Cardiac fibroblast (primary cell): Measurements from ENCODE around the gene CNDP1.
"Not testable (repeated sequence)": the region's sequence is repeated elsewhere in the genome, so short reads cannot be mapped to it uniquely, and the experiment has no call there.

Experiments used
- DNase-seq, 2 donors: peaks; one replicate each; pipeline versions ENCODE4 v3.0.0 to v3.0.0-alpha.2; 2010; ENCODE audit warnings: low read depth in 2 of 2
- H3K4me3 ChIP-seq, 2 donors: replicated peaks in 1 of 2; 1 replicate in 1 of 2; 2 replicates in 1 of 2; pipeline ENCODE4 v1.5.1; 2011; ENCODE audit warnings: low read depth in 2 of 2, low read length in 2 of 2, mild to moderate bottlenecking in 2 of 2, moderate library complexity in 1 of 2
- TF ChIP-seq, protein P1 (sequence below): IDR thresholded peaks from one replicate; pipeline ENCODE4 v1.5.1; 2011; ENCODE audit warnings: low read depth, mild to moderate bottlenecking, low read length, inconsistent platforms

The CNDP1 gene

DNA sequence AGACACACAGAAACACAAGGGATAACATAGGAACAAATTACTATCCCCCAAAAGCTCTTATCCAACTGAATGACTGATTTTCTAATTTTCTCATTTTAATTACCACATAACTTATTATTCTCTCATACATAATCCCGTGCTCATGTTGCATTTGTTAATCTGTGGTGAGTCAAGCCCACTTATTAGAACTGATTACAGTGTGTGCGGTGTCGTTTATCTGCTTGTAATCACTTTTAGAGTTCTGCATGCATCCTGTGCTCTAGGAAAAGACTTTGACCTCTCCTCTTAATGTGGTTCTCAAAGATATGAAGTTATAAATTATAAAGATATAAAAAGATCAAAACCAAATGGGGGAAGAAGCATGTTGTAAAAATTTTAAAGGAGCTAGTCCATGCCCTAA, 29.7 kb downstream of the CNDP1 start:
- TF ChIP-seq, protein P1, sequence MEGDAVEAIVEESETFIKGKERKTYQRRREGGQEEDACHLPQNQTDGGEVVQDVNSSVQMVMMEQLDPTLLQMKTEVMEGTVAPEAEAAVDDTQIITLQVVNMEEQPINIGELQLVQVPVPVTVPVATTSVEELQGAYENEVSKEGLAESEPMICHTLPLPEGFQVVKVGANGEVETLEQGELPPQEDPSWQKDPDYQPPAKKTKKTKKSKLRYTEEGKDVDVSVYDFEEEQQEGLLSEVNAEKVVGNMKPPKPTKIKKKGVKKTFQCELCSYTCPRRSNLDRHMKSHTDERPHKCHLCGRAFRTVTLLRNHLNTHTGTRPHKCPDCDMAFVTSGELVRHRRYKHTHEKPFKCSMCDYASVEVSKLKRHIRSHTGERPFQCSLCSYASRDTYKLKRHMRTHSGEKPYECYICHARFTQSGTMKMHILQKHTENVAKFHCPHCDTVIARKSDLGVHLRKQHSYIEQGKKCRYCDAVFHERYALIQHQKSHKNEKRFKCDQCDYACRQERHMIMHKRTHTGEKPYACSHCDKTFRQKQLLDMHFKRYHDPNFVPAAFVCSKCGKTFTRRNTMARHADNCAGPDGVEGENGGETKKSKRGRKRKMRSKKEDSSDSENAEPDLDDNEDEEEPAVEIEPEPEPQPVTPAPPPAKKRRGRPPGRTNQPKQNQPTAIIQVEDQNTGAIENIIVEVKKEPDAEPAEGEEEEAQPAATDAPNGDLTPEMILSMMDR = no peak
- H3K4me3 ChIP-seq = no peak overlapping the region
- no peak for DNase-seq

DNA sequence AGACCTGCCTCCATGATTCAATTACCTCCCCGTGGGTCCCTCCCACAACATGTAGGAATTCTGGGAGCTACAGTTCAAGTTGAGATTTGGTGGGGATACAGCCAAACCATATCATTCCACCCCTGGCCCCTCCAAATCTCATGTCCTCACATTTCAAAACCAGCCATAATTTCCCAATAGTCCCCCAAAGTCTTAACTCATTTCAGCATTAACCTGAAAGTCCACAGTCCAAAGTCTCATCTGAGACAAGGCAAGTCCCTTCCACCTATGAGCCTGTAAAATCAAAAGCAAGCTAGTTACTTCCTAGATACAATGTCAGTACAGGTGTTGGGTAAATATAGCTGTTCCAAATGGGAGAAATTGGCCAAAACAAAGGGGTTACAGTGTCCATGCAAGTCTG, 30.9 kb downstream of the CNDP1 start:
- DNase-seq, H3K4me3 ChIP-seq: not testable (repeated sequence)

DNA sequence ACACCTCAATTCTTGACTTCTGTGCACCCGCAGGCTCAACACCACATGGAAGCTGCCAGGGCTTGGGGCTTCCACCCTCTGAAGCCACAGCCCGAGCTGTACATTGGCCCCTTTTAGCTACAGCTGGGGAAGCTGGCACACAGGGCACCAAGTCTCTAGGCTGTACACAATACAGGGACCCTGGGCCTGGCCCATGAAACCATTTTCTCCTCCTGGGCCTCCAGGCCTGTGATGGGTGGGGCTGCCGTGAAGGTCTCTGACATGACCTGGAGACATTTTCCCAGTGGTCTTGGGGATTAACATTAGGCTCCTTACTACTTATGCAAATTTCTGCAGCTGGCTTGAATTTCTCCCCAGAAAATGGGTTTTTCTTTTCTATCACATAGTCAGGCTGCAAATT, 31.7 kb downstream of the CNDP1 start:
- H3K4me3 ChIP-seq, DNase-seq: not testable (repeated sequence)

DNA sequence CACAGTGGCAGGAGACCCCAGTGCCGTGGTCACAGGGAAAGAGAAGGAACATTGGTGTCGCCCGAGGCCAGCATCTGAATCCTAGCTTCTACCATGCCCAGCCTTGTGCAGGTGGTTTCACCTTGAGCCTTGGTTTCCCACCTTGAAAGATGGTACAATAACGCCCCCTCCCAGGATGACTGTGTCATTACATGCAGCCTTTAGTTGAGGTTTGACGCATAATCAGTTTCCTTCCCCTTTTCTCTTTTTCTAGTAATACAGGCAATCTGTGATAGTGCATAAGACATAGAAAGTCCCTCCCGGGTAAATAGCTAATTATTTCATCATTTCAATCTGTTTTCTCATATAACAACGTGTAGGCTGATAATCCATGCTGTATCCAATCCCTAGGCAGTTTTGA, 33.5 kb downstream of the CNDP1 start:
- H3K4me3 ChIP-seq = no peak overlapping the region
- DNase-seq = no peak
- TF ChIP-seq, protein P1 = no peak

DNA sequence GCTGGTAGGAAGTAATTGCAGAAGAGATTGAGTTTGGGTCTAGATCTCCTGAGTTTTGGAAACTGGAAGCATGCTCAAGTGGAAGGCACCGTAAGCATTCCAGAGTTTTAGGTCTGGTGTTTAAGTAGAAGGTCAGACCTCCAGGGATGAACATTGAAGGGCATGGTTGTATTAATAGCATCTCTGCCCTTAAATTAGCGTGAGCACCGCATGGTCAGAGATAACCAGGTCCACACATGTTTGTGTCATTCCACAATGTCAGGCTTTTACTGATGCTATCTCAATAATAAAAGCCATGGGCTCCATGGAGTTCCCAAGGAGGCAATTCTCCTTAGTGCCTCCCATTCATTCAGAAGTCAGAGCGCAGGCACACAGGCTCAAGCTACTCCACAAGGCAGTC, 35.1 kb downstream of the CNDP1 start:
- no peak overlapping the region for H3K4me3 ChIP-seq
- no peak for DNase-seq
- TF ChIP-seq, protein P1 = no peak

DNA sequence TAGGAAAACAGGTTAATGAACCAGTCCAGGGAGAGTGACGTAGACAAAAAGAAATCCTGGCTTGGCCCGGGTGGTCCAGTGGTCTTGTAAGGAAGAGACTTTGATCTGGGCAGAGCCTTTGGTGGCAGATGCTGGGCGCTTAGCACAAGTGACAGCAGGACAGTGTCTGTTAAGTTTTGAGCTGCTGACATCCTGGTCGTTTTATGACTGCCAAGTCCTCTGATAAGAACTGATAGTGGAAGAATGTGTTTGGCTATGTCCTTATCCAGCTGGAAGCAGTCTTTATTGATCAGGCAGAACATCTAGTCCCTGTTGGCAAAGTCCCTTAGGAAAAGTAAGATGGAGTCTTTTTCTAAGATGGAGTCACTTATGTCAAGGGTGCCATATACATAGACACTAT, 36.0 kb downstream of the CNDP1 start:
- TF ChIP-seq, protein P1 = no peak
- no peak for DNase-seq
- H3K4me3 ChIP-seq = no peak overlapping the region

DNA sequence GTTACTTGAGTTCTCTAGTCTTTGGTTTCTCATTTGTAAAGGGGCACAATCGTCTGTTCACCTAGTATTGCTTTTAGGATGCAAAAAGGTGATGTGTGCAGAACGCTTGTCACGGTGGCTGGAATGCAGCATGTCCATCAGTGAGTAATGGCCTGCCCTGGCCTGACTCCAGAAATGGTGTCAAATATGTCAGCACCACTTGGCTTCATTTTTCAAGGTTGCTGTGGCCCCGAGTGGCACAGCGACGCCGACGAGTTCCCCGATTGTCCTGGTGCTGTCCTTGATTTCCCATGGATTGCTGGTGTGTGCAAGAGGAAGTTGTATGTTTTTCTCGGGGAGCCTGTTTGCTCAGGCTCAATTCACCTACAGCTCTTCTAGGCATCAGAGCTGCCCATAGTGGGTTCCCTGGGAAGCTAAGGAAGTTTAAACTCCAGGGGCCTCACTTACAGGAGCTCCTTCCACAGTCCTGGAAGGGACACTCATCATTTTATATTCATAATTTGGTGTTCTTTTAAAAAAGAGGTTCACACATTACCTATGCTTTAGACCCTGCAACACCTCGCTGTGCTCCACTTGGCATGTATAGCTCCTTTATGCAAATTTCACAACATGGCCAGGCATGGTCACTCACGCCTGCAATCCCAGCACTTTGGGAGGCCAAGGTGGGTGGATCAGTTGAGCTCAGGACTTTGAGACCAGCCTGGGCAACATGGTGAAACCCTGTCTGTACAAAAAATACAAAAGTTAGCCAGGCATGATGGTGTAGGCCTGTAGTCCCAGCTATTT, 37.8 kb downstream of the CNDP1 start:
- no peak overlapping the region for H3K4me3 ChIP-seq
- TF ChIP-seq, protein P1 = no peak
- DNase-seq = no peak

DNA sequence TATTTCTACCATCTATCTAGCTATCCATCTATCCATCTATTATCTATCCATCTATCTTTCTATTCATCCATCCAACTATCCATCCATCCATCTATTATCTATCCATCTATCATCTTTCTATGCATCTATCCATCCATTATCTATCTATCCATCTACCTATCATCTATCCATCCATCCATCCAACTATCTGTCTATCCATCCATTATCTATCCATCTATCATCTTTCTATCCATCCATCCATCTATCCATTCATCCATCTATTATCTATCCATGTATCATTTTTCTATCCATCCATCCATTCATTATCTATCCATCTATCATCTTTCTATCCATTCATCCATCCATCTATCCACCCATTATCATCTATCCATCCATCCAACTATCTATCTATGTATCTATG, 38.8 kb downstream of the CNDP1 start:
- DNase-seq = no peak
- H3K4me3 ChIP-seq = no peak overlapping the region
- TF ChIP-seq, protein P1 = no peak
